Caco-2 (cell line): Measurements from ENCODE around the gene JAG1. TPM values are rescaled to one million over a fixed set of nuclear protein-coding genes. Genes with fewer than 3 reads are reported as not detected.

ENCODE experiments used
- BruUV-seq: library from RNA; stranded (reverse); fragments of 400-500 nt; replicated peaks from 2 replicates; lab custom pipeline; 2021; lab: Mats Ljungman, UMichigan
- CTCF ChIA-PET: fragments of 300-600 bp; sonication (Branson Sonifier 250); formaldehyde crosslinking; loops from one replicate; lab custom pipeline; 2022; ENCODE audit warnings: antibody characterized with exemption; lab: Charles Lee
- POLR2A ChIA-PET: fragments of 300-600 bp; sonication (Branson Sonifier 250); formaldehyde crosslinking; loops from one replicate; lab custom pipeline; 2022; ENCODE audit warnings: antibody characterized with exemption; lab: Charles Lee
- DNase-seq, 2 experiments: peaks; one replicate each; pipeline versions ENCODE4 v3.0.0 to v3.0.0-alpha.2; 2020 to 2022
- H3K27me3 ChIP-seq: replicated peaks from 2 replicates; pipeline ENCODE4 v1.6.0; 2011; ENCODE audit warnings: low read length; ENCODE audit not compliant: control insufficient read depth, insufficient read depth
- H3K36me3 ChIP-seq: 2 replicates; pipeline ENCODE4 v1.5.1; 2011; ENCODE audit warnings: low read length; ENCODE audit not compliant: control insufficient read depth, insufficient read depth
- H3K4me1 ChIP-seq: fragments of 250-450 bp; sonication (Bioruptor Pico); 2 replicates; pipeline ENCODE4 v1.5.1; 2020; ENCODE audit warnings: mild to moderate bottlenecking
- H3K4me3 ChIP-seq: 2 replicates; pipeline ENCODE4 v1.5.1; 2011; ENCODE audit warnings: low read depth, mild to moderate bottlenecking, control low read depth, low read length
- H3K9me3 ChIP-seq: fragments of 250-450 bp; sonication (Bioruptor Pico); 2 replicates; pipeline ENCODE4 v1.5.1; 2020; ENCODE audit warnings: mild to moderate bottlenecking, moderate library complexity
- H3K27ac Mint-ChIP-seq: one replicate; pipeline ENCODE4 v1.8.0; 2022; ENCODE audit warnings: mixed read lengths; ENCODE audit not compliant: unreplicated experiment
- H3K27me3 Mint-ChIP-seq: one replicate; pipeline ENCODE4 v1.8.0; 2022; ENCODE audit warnings: mixed read lengths; ENCODE audit not compliant: insufficient read depth, unreplicated experiment
- H3K36me3 Mint-ChIP-seq: one replicate; pipeline ENCODE4 v1.8.0; 2022; ENCODE audit warnings: mild to moderate bottlenecking, mixed read lengths; ENCODE audit not compliant: insufficient read depth, unreplicated experiment
- H3K4me1 Mint-ChIP-seq: one replicate; pipeline ENCODE4 v1.8.0; 2022; ENCODE audit warnings: low read depth, mixed read lengths; ENCODE audit not compliant: unreplicated experiment
- H3K4me3 Mint-ChIP-seq: one replicate; pipeline ENCODE4 v1.8.0; 2022; ENCODE audit warnings: mild to moderate bottlenecking, moderate library complexity, mixed read lengths; ENCODE audit not compliant: unreplicated experiment
- H3K9me3 Mint-ChIP-seq: one replicate; pipeline ENCODE4 v1.8.0; 2022; ENCODE audit warnings: mixed read lengths; ENCODE audit not compliant: unreplicated experiment
- intact Hi-C: fragments of 100-400 bp; cut with micrococcal nuclease; formaldehyde crosslinking; loops from one replicate; pipeline ENCODE4 v1.10.0; 2022; ENCODE audit not compliant: unreplicated experiment
- total RNA-seq: library from RNA; stranded (reverse); gene quantifications from 2 replicates; pipeline ENCODE4 v1.2.3, GENCODE V29; 2022
- TF ChIP-seq, protein P1 (sequence below), 2 experiments: fragments of 200-600 bp in 1 of 2; IDR thresholded peaks; 1 replicate in 1 of 2; 2 replicates in 1 of 2; pipeline versions ENCODE4 v1.5.1 to v1.8.0; 2011 to 2022; ENCODE audit warnings: antibody characterized with exemption in 1 of 2, control low read depth in 1 of 2, inconsistent platforms in 1 of 2, low read depth in 1 of 2, low read length in 1 of 2, mild to moderate bottlenecking in 1 of 2, moderate library complexity in 1 of 2; ENCODE audit not compliant: insufficient read depth in 1 of 2, severe bottlenecking in 1 of 2, unreplicated experiment in 1 of 2

Gene JAG1
- total RNA-seq, 1 experiment from 2014 or later: 69.8 TPM

DNA sequence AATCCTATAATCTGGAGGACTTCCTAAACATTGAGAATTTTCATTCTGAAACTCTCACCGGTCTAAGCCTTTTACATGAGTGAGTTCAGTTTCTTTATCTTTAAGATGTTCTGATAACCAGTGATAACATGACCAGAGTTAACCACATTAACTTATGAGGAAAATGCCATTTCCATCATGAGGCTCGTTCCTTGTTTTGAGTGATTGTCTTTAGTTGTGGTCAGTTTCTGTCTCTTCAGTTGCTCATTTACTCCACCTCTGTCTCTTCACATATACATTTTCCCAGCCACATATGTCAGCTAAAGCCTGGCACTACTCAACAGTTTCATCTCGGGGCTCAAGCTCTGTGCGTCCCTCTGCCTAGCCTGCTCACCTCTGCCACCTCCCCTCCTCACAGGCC is 70.4 kb downstream of the JAG1 start:
- BruUV-seq: no TSS peak
- Mint-ChIP-seq H3K4me3 (no peak overlapping the region), H3K27ac (no peak overlapping the region), H3K9me3 (peaks cover 9% of the 10 kb centered on the region), H3K36me3 (peaks cover 4% of the 10 kb centered on the region), H3K4me1 (peaks cover 12% of the 10 kb centered on the region), H3K27me3 (no peaks in the 10 kb centered on the region)
- no peaks in the 10 kb centered on the region for H3K9me3 ChIP-seq
- CTCF ChIA-PET: no interaction called here
- TF ChIP-seq, protein P1, sequence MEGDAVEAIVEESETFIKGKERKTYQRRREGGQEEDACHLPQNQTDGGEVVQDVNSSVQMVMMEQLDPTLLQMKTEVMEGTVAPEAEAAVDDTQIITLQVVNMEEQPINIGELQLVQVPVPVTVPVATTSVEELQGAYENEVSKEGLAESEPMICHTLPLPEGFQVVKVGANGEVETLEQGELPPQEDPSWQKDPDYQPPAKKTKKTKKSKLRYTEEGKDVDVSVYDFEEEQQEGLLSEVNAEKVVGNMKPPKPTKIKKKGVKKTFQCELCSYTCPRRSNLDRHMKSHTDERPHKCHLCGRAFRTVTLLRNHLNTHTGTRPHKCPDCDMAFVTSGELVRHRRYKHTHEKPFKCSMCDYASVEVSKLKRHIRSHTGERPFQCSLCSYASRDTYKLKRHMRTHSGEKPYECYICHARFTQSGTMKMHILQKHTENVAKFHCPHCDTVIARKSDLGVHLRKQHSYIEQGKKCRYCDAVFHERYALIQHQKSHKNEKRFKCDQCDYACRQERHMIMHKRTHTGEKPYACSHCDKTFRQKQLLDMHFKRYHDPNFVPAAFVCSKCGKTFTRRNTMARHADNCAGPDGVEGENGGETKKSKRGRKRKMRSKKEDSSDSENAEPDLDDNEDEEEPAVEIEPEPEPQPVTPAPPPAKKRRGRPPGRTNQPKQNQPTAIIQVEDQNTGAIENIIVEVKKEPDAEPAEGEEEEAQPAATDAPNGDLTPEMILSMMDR (IDR thresholded peaks at IDR 0.05; ENCODE audit: insufficient read depth in 1 of 2, low read depth in 1 of 2, low read length in 1 of 2, severe bottlenecking in 1 of 2, unreplicated experiment in 1 of 2): no peak
- no peaks in the 10 kb centered on the region for H3K27me3 ChIP-seq
- no peak for DNase-seq
- POLR2A ChIA-PET: no interaction called here
- peaks cover 25% of the 10 kb centered on the region for H3K4me1 ChIP-seq
- no peaks in the 10 kb centered on the region; the same call in 1 of the 2 replicates for H3K36me3 ChIP-seq
- no peak overlapping the region for H3K4me3 ChIP-seq
- intact Hi-C loops: no loop called here

DNA sequence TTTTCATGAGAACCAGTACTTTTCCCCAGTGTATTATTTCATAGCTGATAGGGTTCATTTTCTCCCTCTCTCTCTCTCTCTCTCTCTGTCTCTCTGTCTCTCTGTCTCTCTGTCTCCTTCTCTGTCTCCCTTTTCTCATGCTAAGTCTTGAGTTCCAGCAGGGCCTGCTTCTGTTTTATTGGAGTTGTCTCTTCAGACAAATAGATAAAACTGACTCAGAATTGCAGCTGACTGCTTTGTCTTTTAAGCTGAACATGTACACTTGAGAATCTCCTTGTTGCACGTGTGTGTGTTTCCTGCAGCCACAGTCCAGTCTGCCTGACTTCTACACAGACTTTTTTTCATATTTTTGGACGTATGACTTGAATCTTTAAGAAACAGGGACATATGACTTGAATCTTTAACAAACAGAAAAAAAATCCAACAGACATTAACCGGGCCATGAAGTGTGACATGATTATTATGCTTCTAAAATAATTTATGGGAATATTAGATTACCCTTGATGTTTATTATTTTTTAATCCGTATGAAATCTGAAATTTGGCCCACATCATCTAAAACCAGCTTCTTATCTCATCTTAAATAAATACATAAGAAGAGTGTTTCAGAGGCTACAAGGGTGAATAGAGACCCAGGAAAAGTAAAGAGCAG is 71.5 kb downstream of the JAG1 start:
- Histone ChIP-seq H3K4me1 (peaks cover 27% of the 10 kb centered on the region), H3K9me3 (no peaks in the 10 kb centered on the region), H3K4me3 (no peak overlapping the region), H3K27me3 (no peaks in the 10 kb centered on the region), H3K36me3 (no peaks in the 10 kb centered on the region; the same call in 1 of the 2 replicates)
- BruUV-seq: no TSS peak
- Mint-ChIP-seq H3K9me3 (peaks cover 9% of the 10 kb centered on the region), H3K27me3 (no peaks in the 10 kb centered on the region), H3K36me3 (no peaks in the 10 kb centered on the region), H3K4me1 (peaks cover 12% of the 10 kb centered on the region), H3K4me3 (no peak overlapping the region), H3K27ac (no peak overlapping the region)
- CTCF ChIA-PET: no interaction called here
- no peak for DNase-seq
- TF ChIP-seq, protein P1 (IDR thresholded peaks at IDR 0.05; ENCODE audit: insufficient read depth in 1 of 2, low read depth in 1 of 2, low read length in 1 of 2, severe bottlenecking in 1 of 2, unreplicated experiment in 1 of 2): no peak
- POLR2A ChIA-PET: no interaction called here
- intact Hi-C loops: no loop called here

DNA sequence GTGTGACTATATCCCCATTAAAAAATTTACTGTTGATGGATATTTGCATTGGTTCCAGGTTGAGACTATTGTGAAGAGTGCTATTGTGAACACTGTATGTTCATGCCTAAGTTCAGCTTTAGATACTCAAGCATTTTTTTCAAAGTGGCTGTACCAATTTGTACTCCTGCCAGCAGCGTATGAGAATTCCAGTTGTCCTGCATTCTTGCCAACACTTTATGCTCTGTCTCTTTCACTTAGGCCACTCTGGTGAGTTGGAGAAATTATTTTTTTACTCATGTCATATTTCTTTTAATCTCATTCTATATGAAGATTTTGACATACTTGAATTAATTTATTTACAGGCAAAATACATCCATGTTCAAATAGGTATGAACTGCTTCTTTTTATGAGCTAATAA is 76.2 kb downstream of the JAG1 start:
- intact Hi-C loops: loop anchor here (2.0 kb wide), 1 partner anchor 31 kb away; no protein-coding TSS in a partner anchor
- Histone ChIP-seq H3K4me1 (peaks cover 10% of the 10 kb centered on the region; the same call in 1 of the 2 replicates), H3K9me3 (no peaks in the 10 kb centered on the region), H3K4me3 (no peak overlapping the region), H3K27me3 (no peaks in the 10 kb centered on the region), H3K36me3 (no peaks in the 10 kb centered on the region; the same call in 1 of the 2 replicates)
- Mint-ChIP-seq H3K27ac (no peak overlapping the region), H3K4me1 (peaks cover 8% of the 10 kb centered on the region), H3K36me3 (peaks cover 5% of the 10 kb centered on the region), H3K4me3 (no peak overlapping the region), H3K9me3 (peaks cover 9% of the 10 kb centered on the region), H3K27me3 (no peaks in the 10 kb centered on the region)
- no TSS peak for BruUV-seq
- ChIA-PET CTCF (no interaction called here), POLR2A (no interaction called here)
- DNase-seq: no peak
- TF ChIP-seq, protein P1 (IDR thresholded peaks at IDR 0.05; ENCODE audit: insufficient read depth in 1 of 2, low read depth in 1 of 2, low read length in 1 of 2, severe bottlenecking in 1 of 2, unreplicated experiment in 1 of 2): no peak
